ENCODE data around the gene ZFX.
"Not testable (repeated sequence)": the region's sequence is repeated elsewhere in the genome, so short reads cannot be mapped to it uniquely, and the experiment has no call there.

ZFX gene

GRCh38 chrX:24153178-24153795 lies 3.8 kb downstream of the ZFX start:
- DNase-seq: no peak

- DNase-seq: no peak
Observed at GRCh38 chrX:24153796-24154189, 4.3 kb downstream of the ZFX start.

GRCh38 chrX:24154490-24155034 lies 5.0 kb downstream of the ZFX start:
- no peak for DNase-seq

- not testable (repeated sequence) for DNase-seq
Observed at GRCh38 chrX:24155747-24156146, 6.2 kb downstream of the ZFX start.

GRCh38 chrX:24156177-24156576 lies 6.6 kb downstream of the ZFX start:
- no peak for DNase-seq

GRCh38 chrX:24158881-24159280 lies 9.4 kb downstream of the ZFX start:
- no peak for DNase-seq

- DNase-seq: no peak
Observed at GRCh38 chrX:24166078-24166477, 16.5 kb downstream of the ZFX start.

GRCh38 chrX:24167719-24168472 lies 18.4 kb downstream of the ZFX start:
- no peak for DNase-seq

- no peak for DNase-seq
Observed at GRCh38 chrX:24168807-24169206, 19.3 kb downstream of the ZFX start.

- DNase-seq: no peak
Observed at GRCh38 chrX:24169211-24169610, 19.7 kb downstream of the ZFX start.

GRCh38 chrX:24173115-24173847 lies 23.8 kb downstream of the ZFX start:
- DNase-seq: no peak

- no peak for DNase-seq
Observed at GRCh38 chrX:24175276-24175675, 25.7 kb downstream of the ZFX start.

- DNase-seq: no peak
Observed at GRCh38 chrX:24178441-24178840, 28.9 kb downstream of the ZFX start.

- no peak for DNase-seq
Observed at GRCh38 chrX:24184018-24184417, 34.5 kb downstream of the ZFX start.

GRCh38 chrX:24186483-24186882 lies 37.0 kb downstream of the ZFX start:
- DNase-seq: no peak

- no peak for DNase-seq
Observed at GRCh38 chrX:24186986-24187385, 37.5 kb downstream of the ZFX start.

GRCh38 chrX:24189490-24189889 lies 40.0 kb downstream of the ZFX start:
- DNase-seq: peak; percentile 23

- DNase-seq: no peak
Observed at GRCh38 chrX:24190500-24191156, 41.1 kb downstream of the ZFX start.

- no peak for DNase-seq
Observed at GRCh38 chrX:24196509-24196908, 47.0 kb downstream of the ZFX start.

- DNase-seq: no peak
Observed at GRCh38 chrX:24198101-24198500, 48.6 kb downstream of the ZFX start.

- DNase-seq: no peak
Observed at GRCh38 chrX:24200133-24200532, 50.6 kb downstream of the ZFX start.

- no peak for DNase-seq
Observed at GRCh38 chrX:24201216-24201615, 51.7 kb downstream of the ZFX start.

GRCh38 chrX:24202465-24203031 lies 53.0 kb downstream of the ZFX start:
- DNase-seq: no peak
